ENCODE data around the gene AIFM2.
"Not testable (repeated sequence)": the region's sequence is repeated elsewhere in the genome, so short reads cannot be mapped to it uniquely, and the experiment has no call there.

Gene AIFM2

GRCh38 chr10:70087616-70088307 lies 44.9 kb downstream of the AIFM2 start:
- Histone ChIP-seq H3K36me3 (replicated peaks; ENCODE audit: insufficient read depth, low read length) (no peaks in the 10 kb centered on the region), H3K27me3 (replicated peaks; ENCODE audit: insufficient read depth, low read length) (no peaks in the 10 kb centered on the region), H3K9ac (ENCODE audit: low read length) (no peak overlapping the region), H3K4me2 (ENCODE audit: low read depth, low read length) (no peak overlapping the region), H3K9me2 (replicated peaks; ENCODE audit: insufficient read depth, low read length) (no peaks in the 10 kb centered on the region), H4K20me1 (ENCODE audit: insufficient read depth, low read length) (no peaks in the 10 kb centered on the region), H3K27ac (ENCODE audit: low read length) (no peak overlapping the region), H2AFZ (ENCODE audit: low read length) (no peak overlapping the region), H3K4me1 (ENCODE audit: low read length) (no peaks in the 10 kb centered on the region), H3K9me3 (replicated peaks; ENCODE audit: insufficient read depth, low read length) (no peaks in the 10 kb centered on the region), H3K79me2 (ENCODE audit: low read length) (no peaks in the 10 kb centered on the region), H3K4me3 (ENCODE audit: low read length) (no peak overlapping the region), H3F3A (ENCODE audit: insufficient read depth, low read length) (no peaks in the 10 kb centered on the region)
- TF ChIP-seq EZH2 (optimal IDR thresholded peaks at IDR 0.05; ENCODE audit: low read depth, low read length) (no peak), CTCF (IDR thresholded peaks at IDR 0.05; ENCODE audit: low read length) (no peak), EZH2phosphoT487 (IDR thresholded peaks at IDR 0.05; ENCODE audit: low read length) (no peak)
- DNase-seq = no peak

- no peaks in the 10 kb centered on the region for H3F3A ChIP-seq (ENCODE audit: insufficient read depth, low read length)
- no peak overlapping the region for H3K27ac ChIP-seq (ENCODE audit: low read length)
- no peaks in the 10 kb centered on the region for H3K9me2 ChIP-seq (replicated peaks; ENCODE audit: insufficient read depth, low read length)
- DNase-seq = no peak
- no peaks in the 10 kb centered on the region for H3K79me2 ChIP-seq (ENCODE audit: low read length)
- no peaks in the 10 kb centered on the region for H3K27me3 ChIP-seq (replicated peaks; ENCODE audit: insufficient read depth, low read length)
- no peaks in the 10 kb centered on the region for H3K9me3 ChIP-seq (replicated peaks; ENCODE audit: insufficient read depth, low read length)
- TF ChIP-seq EZH2 (optimal IDR thresholded peaks at IDR 0.05; ENCODE audit: low read depth, low read length) (no peak), CTCF (IDR thresholded peaks at IDR 0.05; ENCODE audit: low read length) (no peak), EZH2phosphoT487 (IDR thresholded peaks at IDR 0.05; ENCODE audit: low read length) (no peak)
- H4K20me1 ChIP-seq (ENCODE audit: insufficient read depth, low read length) = no peaks in the 10 kb centered on the region
- H3K4me1 ChIP-seq (ENCODE audit: low read length) = no peaks in the 10 kb centered on the region
- no peak overlapping the region for H2AFZ ChIP-seq (ENCODE audit: low read length)
- no peaks in the 10 kb centered on the region for H3K36me3 ChIP-seq (replicated peaks; ENCODE audit: insufficient read depth, low read length)
- H3K4me2 ChIP-seq (ENCODE audit: low read depth, low read length) = no peak overlapping the region
- no peak overlapping the region for H3K4me3 ChIP-seq (ENCODE audit: low read length)
- H3K9ac ChIP-seq (ENCODE audit: low read length) = no peak overlapping the region
Observed at GRCh38 chr10:70085975-70086613, 46.5 kb downstream of the AIFM2 start.

GRCh38 chr10:70084189-70084588 lies 48.4 kb downstream of the AIFM2 start:
- no peaks in the 10 kb centered on the region for H4K20me1 ChIP-seq (ENCODE audit: insufficient read depth, low read length)
- no peak overlapping the region for H3K4me2 ChIP-seq (ENCODE audit: low read depth, low read length)
- H3K79me2 ChIP-seq (ENCODE audit: low read length) = no peaks in the 10 kb centered on the region
- H3K36me3 ChIP-seq (replicated peaks; ENCODE audit: insufficient read depth, low read length) = no peaks in the 10 kb centered on the region
- H3F3A ChIP-seq (ENCODE audit: insufficient read depth, low read length) = no peaks in the 10 kb centered on the region
- H2AFZ ChIP-seq (ENCODE audit: low read length) = no peak overlapping the region
- no peaks in the 10 kb centered on the region for H3K9me3 ChIP-seq (replicated peaks; ENCODE audit: insufficient read depth, low read length)
- no peak overlapping the region for H3K9ac ChIP-seq (ENCODE audit: low read length)
- H3K27me3 ChIP-seq (replicated peaks; ENCODE audit: insufficient read depth, low read length) = no peaks in the 10 kb centered on the region
- H3K9me2 ChIP-seq (replicated peaks; ENCODE audit: insufficient read depth, low read length) = no peaks in the 10 kb centered on the region
- no peaks in the 10 kb centered on the region for H3K4me1 ChIP-seq (ENCODE audit: low read length)
- no peak overlapping the region for H3K4me3 ChIP-seq (ENCODE audit: low read length)
- DNase-seq = no peak
- H3K27ac ChIP-seq (ENCODE audit: low read length) = no peak overlapping the region
- no peak for TF ChIP-seq EZH2phosphoT487 (IDR thresholded peaks at IDR 0.05; ENCODE audit: low read length)
- TF ChIP-seq EZH2 (optimal IDR thresholded peaks at IDR 0.05; ENCODE audit: low read depth, low read length) = no peak
- no peak for TF ChIP-seq CTCF (IDR thresholded peaks at IDR 0.05; ENCODE audit: low read length)

- not testable (repeated sequence) for H3K9me2 ChIP-seq (replicated peaks; ENCODE audit: insufficient read depth, low read length); H3K4me3 ChIP-seq (ENCODE audit: low read length); H3K27ac ChIP-seq (ENCODE audit: low read length); H3K9ac ChIP-seq (ENCODE audit: low read length); H3K9me3 ChIP-seq (replicated peaks; ENCODE audit: insufficient read depth, low read length); H3F3A ChIP-seq (ENCODE audit: insufficient read depth, low read length); H4K20me1 ChIP-seq (ENCODE audit: insufficient read depth, low read length); DNase-seq; H3K27me3 ChIP-seq (replicated peaks; ENCODE audit: insufficient read depth, low read length); H3K79me2 ChIP-seq (ENCODE audit: low read length); H3K4me1 ChIP-seq (ENCODE audit: low read length); H3K36me3 ChIP-seq (replicated peaks; ENCODE audit: insufficient read depth, low read length); H2AFZ ChIP-seq (ENCODE audit: low read length); H3K4me2 ChIP-seq (ENCODE audit: low read depth, low read length)
Observed at GRCh38 chr10:70080789-70081188, 51.8 kb downstream of the AIFM2 start.
